Activated CD4-positive, alpha-beta T cell treated with anti-CD3 and anti-CD28 coated beads, Interleukin-2, amount 10 ng/mL, durations not matched to agents 24 days and 14 days (primary cell): ENCODE data around the gene SDK2. TPM values are rescaled to one million over a fixed set of nuclear protein-coding genes. Genes with fewer than 3 reads are reported as not detected.
A peak's percentile ranks its signal among the peaks of the same experiment; 100 is the strongest.

Experiments
- DNase-seq: peaks from one replicate; pipeline ENCODE4 v3.0.0; 2022
- H3K27ac Mint-ChIP-seq: one replicate; pipeline ENCODE4 v1.8.0; 2022; ENCODE audit warnings: mild to moderate bottlenecking, mixed read lengths
- H3K27me3 Mint-ChIP-seq: one replicate; pipeline ENCODE4 v1.8.0; 2022; ENCODE audit warnings: mixed read lengths
- H3K36me3 Mint-ChIP-seq: one replicate; pipeline ENCODE4 v1.8.0; 2022; ENCODE audit warnings: low read depth, mild to moderate bottlenecking, mixed read lengths
- H3K4me1 Mint-ChIP-seq: one replicate; pipeline ENCODE4 v1.8.0; 2021; ENCODE audit warnings: mixed read lengths
- H3K4me3 Mint-ChIP-seq: one replicate; pipeline ENCODE4 v1.8.0; 2022; ENCODE audit warnings: mild to moderate bottlenecking, moderate library complexity, mixed read lengths
- H3K9me3 Mint-ChIP-seq: one replicate; pipeline ENCODE4 v1.8.0; 2021; ENCODE audit warnings: mixed read lengths
- intact Hi-C: fragments of 100-400 bp; cut with micrococcal nuclease; formaldehyde crosslinking; loops from one replicate; pipeline ENCODE4 v1.15.1; 2023
- total RNA-seq: library from RNA; stranded (reverse); gene quantifications from 2 replicates; pipeline ENCODE4 v1.2.3, GENCODE V29; 2022

Gene SDK2
- total RNA-seq, 1 donor from 2014 or later, result 0.42 TPM

GRCh38 chr17:73669771-73670170, 25.5 kb upstream of the SDK2 start:
- Mint-ChIP-seq H3K4me3 (no peak overlapping the region), H3K27me3 (peaks cover 17% of the 10 kb centered on the region), H3K9me3 (peaks cover 13% of the 10 kb centered on the region), H3K27ac (no peak overlapping the region), H3K36me3 (peaks cover 4% of the 10 kb centered on the region), H3K4me1 (peaks cover 23% of the 10 kb centered on the region)
- intact Hi-C loops, result no loop called here
- DNase-seq, result no peak

- Mint-ChIP-seq H3K36me3 (peaks cover 4% of the 10 kb centered on the region), H3K9me3 (peaks cover 17% of the 10 kb centered on the region), H3K4me3 (peak overlapping the region; percentile 73), H3K4me1 (peaks cover 23% of the 10 kb centered on the region), H3K27ac (peak overlapping the region; percentile 26), H3K27me3 (peaks cover 17% of the 10 kb centered on the region)
- intact Hi-C loops, result no loop called here
- peak; percentile 78 for DNase-seq
These were observed 23.1 kb upstream of the SDK2 start for GRCh38 chr17:73667181-73667959.

GRCh38 chr17:73663614-73664013, 19.4 kb upstream of the SDK2 start:
- H3K9me3 Mint-ChIP-seq, result peaks cover 9% of the 10 kb centered on the region
- intact Hi-C loops, result no loop called here
- H3K36me3 Mint-ChIP-seq, result peaks cover 4% of the 10 kb centered on the region
- no peak for DNase-seq
- no peak overlapping the region for H3K4me3 Mint-ChIP-seq
- peaks cover 23% of the 10 kb centered on the region for H3K4me1 Mint-ChIP-seq
- H3K27ac Mint-ChIP-seq, result no peak overlapping the region
- H3K27me3 Mint-ChIP-seq, result peaks cover 25% of the 10 kb centered on the region

- DNase-seq, result no peak
- Mint-ChIP-seq H3K36me3 (no peaks in the 10 kb centered on the region), H3K27ac (no peak overlapping the region), H3K4me3 (no peak overlapping the region), H3K9me3 (peaks cover 4% of the 10 kb centered on the region), H3K27me3 (peaks cover 20% of the 10 kb centered on the region), H3K4me1 (no peaks in the 10 kb centered on the region)
- intact Hi-C loops, result no loop called here
These were observed 16.1 kb upstream of the SDK2 start for GRCh38 chr17:73660366-73660765.

- no peak for DNase-seq
- peaks cover 17% of the 10 kb centered on the region for H3K27me3 Mint-ChIP-seq
- no peaks in the 10 kb centered on the region for H3K4me1 Mint-ChIP-seq
- no peak overlapping the region for H3K27ac Mint-ChIP-seq
- H3K9me3 Mint-ChIP-seq, result peaks cover 11% of the 10 kb centered on the region
- no peak overlapping the region for H3K4me3 Mint-ChIP-seq
- no peaks in the 10 kb centered on the region for H3K36me3 Mint-ChIP-seq
- intact Hi-C loops, result no loop called here
These were observed 14.7 kb upstream of the SDK2 start for GRCh38 chr17:73658821-73659515.

GRCh38 chr17:73657473-73658116, 13.3 kb upstream of the SDK2 start:
- DNase-seq, result no peak
- no peak overlapping the region for H3K4me3 Mint-ChIP-seq
- no peaks in the 10 kb centered on the region for H3K4me1 Mint-ChIP-seq
- H3K9me3 Mint-ChIP-seq, result peaks cover 15% of the 10 kb centered on the region
- intact Hi-C loops, result no loop called here
- peaks cover 15% of the 10 kb centered on the region for H3K27me3 Mint-ChIP-seq
- H3K27ac Mint-ChIP-seq, result no peak overlapping the region
- no peaks in the 10 kb centered on the region for H3K36me3 Mint-ChIP-seq

- intact Hi-C loops, result no loop called here
- no peak for DNase-seq
- H3K4me3 Mint-ChIP-seq, result no peak overlapping the region
- peaks cover 15% of the 10 kb centered on the region for H3K9me3 Mint-ChIP-seq
- H3K27me3 Mint-ChIP-seq, result peaks cover 10% of the 10 kb centered on the region
- H3K36me3 Mint-ChIP-seq, result no peaks in the 10 kb centered on the region
- H3K27ac Mint-ChIP-seq, result no peak overlapping the region
- H3K4me1 Mint-ChIP-seq, result peaks cover 2% of the 10 kb centered on the region
These were observed 10.0 kb upstream of the SDK2 start for GRCh38 chr17:73654241-73654640.

- Mint-ChIP-seq H3K4me3 (no peak overlapping the region), H3K9me3 (peaks cover 15% of the 10 kb centered on the region), H3K4me1 (peaks cover 2% of the 10 kb centered on the region), H3K27ac (no peak overlapping the region), H3K27me3 (peaks cover 12% of the 10 kb centered on the region), H3K36me3 (no peaks in the 10 kb centered on the region)
- intact Hi-C loops, result no loop called here
- DNase-seq, result no peak
These were observed 9.6 kb upstream of the SDK2 start for GRCh38 chr17:73653810-73654209.

GRCh38 chr17:73652886-73653480, 8.7 kb upstream of the SDK2 start:
- H3K4me3 Mint-ChIP-seq, result no peak overlapping the region
- no peaks in the 10 kb centered on the region for H3K36me3 Mint-ChIP-seq
- peaks cover 2% of the 10 kb centered on the region for H3K4me1 Mint-ChIP-seq
- no peak overlapping the region for H3K27ac Mint-ChIP-seq
- H3K9me3 Mint-ChIP-seq, result peaks cover 15% of the 10 kb centered on the region
- no peak for DNase-seq
- H3K27me3 Mint-ChIP-seq, result peaks cover 18% of the 10 kb centered on the region
- intact Hi-C loops, result no loop called here

GRCh38 chr17:73650617-73651200, 6.5 kb upstream of the SDK2 start:
- no peak for DNase-seq
- no peak overlapping the region for H3K27ac Mint-ChIP-seq
- no peak overlapping the region for H3K4me3 Mint-ChIP-seq
- peaks cover 2% of the 10 kb centered on the region for H3K4me1 Mint-ChIP-seq
- H3K36me3 Mint-ChIP-seq, result no peaks in the 10 kb centered on the region
- peaks cover 15% of the 10 kb centered on the region for H3K9me3 Mint-ChIP-seq
- H3K27me3 Mint-ChIP-seq, result peaks cover 38% of the 10 kb centered on the region
- intact Hi-C loops, result no loop called here

GRCh38 chr17:73650140-73650539, 5.9 kb upstream of the SDK2 start:
- Mint-ChIP-seq H3K36me3 (no peaks in the 10 kb centered on the region), H3K9me3 (peaks cover 15% of the 10 kb centered on the region)
- intact Hi-C loops, result no loop called here

GRCh38 chr17:73648974-73649373, 4.7 kb upstream of the SDK2 start:
- Mint-ChIP-seq H3K4me1 (peaks cover 4% of the 10 kb centered on the region), H3K27ac (no peak overlapping the region), H3K36me3 (no peaks in the 10 kb centered on the region), H3K4me3 (no peak overlapping the region), H3K27me3 (peaks cover 45% of the 10 kb centered on the region), H3K9me3 (peaks cover 7% of the 10 kb centered on the region)
- DNase-seq, result no peak
- intact Hi-C loops, result no loop called here

More at GRCh38 chr17:73650140-73650539, 5.9 kb upstream of the SDK2 start:
- H3K27ac Mint-ChIP-seq, result no peak overlapping the region
- DNase-seq, result peak; percentile 65
- H3K4me1 Mint-ChIP-seq, result peaks cover 2% of the 10 kb centered on the region
- H3K27me3 Mint-ChIP-seq, result peaks cover 43% of the 10 kb centered on the region
- H3K4me3 Mint-ChIP-seq, result no peak overlapping the region

- peaks cover 4% of the 10 kb centered on the region for H3K9me3 Mint-ChIP-seq
- peaks cover 5% of the 10 kb centered on the region for H3K4me1 Mint-ChIP-seq
- no peak overlapping the region for H3K27ac Mint-ChIP-seq
- H3K27me3 Mint-ChIP-seq, result peaks cover 47% of the 10 kb centered on the region
- intact Hi-C loops, result no loop called here
- H3K36me3 Mint-ChIP-seq, result no peaks in the 10 kb centered on the region
- H3K4me3 Mint-ChIP-seq, result no peak overlapping the region
- DNase-seq, result no peak
These were observed 4.2 kb upstream of the SDK2 start for GRCh38 chr17:73648543-73648820.
